Caki2 (cell line): ENCODE results near the gene PTPRD. TPM values are rescaled to one million over a fixed set of nuclear protein-coding genes. Genes with fewer than 3 reads are reported as not detected.
"Not testable (repeated sequence)": the region's sequence is repeated elsewhere in the genome, so short reads cannot be mapped to it uniquely, and the experiment has no call there.

Experiments used
- DNase-seq: peaks from one replicate; pipeline ENCODE4 v3.0.0-alpha.2; 2015; ENCODE audit warnings: low read depth
- in situ Hi-C: cut with HindIII; loops from 2 replicates; pipeline ENCODE4 v1.10.0; 2016; ENCODE audit warnings: low sequenced_read_pairs, low pct_unique_long_range_greater_than_20kb, mixed read lengths
- total RNA-seq: library from RNA; depleted of rRNA; stranded (reverse); fragments of >200 nt; shearing (Covaris generic); gene quantifications from 2 replicates; pipeline ENCODE4 v1.2.3, GENCODE V29; 2014; ENCODE audit warnings: low replicate concordance

The PTPRD gene
- total RNA-seq, 1 experiment from 2014 or later, result 1.1 TPM

DNA sequence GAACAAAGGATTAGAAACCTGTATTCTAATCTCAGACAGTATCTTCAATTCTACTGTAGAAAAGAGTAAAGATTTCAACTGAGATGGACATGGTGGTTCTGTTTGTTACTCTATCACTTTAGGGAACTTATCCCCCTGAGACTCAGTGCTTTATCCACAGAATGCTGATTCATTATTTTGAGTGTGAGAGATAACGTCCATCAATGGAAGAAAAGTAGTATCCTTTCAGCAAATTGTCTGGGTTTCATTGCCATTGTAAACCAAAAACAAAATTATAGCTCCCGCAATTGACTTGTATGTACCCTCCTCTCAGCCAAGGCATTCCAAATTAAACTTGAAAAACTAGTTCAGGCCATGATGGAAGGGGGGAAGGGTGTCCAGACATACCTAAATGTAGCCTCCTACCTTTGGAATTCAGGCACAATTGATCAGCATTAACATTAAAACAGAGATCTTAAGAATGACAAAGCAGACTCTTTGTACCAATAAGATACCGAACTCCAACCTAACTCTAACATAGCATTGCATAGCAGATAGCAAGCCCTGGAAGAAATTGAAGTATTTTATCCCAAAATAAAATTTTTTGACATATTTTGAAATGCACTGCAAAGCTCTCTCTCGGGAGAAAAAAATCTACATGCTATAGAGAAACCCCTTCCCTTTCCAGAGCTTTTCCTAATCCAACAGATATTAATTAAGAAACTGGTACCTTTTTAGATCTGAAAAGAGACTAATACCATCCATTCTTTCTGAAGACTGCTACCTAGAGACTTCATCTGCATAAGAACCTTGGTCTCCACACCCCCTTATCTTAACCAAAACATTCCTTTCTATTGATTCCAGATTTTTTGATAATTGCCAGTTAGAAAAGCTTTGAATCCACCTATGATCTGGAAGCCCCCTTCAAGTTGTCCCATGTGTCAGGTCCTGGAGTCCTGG is 1055.7 kb downstream of the PTPRD start:
- no peak for DNase-seq
- in situ Hi-C loops, result no loop called here

DNA sequence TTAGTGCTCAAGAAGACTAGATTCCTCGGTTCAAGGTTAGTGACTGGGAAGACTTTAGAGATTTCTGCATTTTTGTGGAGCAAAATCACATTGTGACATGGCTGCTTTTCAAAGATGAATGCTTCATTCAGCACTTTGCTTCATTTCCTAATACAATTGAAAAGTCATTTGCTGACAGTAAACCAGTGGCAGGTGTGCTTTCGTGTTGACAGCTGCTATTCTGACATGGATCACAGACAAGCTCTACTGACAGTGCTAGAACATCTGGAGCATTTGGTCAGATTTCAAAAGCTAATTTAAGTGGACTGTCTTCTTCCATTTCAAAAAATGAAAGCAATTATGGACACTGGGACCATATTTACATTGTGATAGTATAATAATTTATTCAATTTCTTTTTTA is 1060.1 kb downstream of the PTPRD start:
- in situ Hi-C loops, result no loop called here
- DNase-seq, result no peak

DNA sequence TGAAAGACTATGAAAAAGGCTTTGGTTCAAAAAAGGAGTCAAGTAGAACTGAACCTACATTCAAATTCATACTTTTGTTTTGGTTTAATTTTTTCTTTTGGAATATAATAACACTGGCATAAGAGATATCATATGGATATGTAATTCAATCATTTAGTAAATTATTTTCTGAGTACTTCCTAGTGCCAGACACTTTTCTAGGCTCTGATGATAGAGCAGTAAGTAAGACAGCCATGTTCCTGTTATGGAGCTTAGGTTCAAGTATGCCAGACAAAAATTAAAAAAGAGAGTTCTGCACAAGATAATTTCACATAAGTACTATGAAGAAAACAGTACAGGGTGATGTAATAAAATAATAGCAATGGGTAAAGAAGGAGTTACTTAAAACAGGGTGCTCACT is 1074.0 kb downstream of the PTPRD start:
- in situ Hi-C loops, result no loop called here
- DNase-seq, result no peak

DNA sequence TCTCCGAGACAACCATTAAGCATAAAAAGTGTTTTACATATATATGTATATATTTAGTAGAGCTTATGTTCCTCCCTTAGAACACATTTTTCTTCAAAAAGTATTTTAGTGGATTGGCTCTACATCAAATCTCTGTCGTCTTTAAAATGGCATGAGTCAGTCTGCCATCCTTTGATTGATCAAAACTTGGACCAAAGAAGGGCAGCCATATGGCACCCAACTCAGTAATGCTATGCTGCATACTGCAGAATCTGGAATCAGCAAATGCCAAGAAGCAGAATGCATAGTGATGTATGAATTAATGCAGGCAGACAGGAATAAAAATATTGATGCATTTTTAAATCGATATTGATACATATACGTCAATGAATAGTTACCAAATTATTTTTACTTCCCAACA is 1074.4 kb downstream of the PTPRD start:
- in situ Hi-C loops, result no loop called here
- DNase-seq, result no peak

DNA sequence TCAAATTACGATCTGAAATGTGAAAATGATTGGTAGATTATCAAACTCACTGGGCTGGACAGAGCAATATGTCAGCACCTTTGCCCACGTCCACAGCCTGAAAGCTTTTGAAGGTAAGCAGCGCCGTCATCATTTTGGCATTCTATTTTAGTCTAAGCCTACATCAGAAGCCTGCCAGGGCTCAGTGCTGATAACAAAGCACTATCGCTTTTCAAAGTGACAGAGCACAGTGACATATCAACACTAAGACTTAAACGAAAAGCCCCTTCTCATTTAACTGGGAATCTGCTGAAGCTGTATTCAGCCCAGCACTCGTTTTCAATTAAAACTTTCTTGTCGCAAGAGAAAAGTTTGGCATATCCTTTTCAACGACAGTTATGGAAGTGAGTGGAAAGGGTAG is 1076.3 kb downstream of the PTPRD start:
- in situ Hi-C loops, result no loop called here
- no peak for DNase-seq

DNA sequence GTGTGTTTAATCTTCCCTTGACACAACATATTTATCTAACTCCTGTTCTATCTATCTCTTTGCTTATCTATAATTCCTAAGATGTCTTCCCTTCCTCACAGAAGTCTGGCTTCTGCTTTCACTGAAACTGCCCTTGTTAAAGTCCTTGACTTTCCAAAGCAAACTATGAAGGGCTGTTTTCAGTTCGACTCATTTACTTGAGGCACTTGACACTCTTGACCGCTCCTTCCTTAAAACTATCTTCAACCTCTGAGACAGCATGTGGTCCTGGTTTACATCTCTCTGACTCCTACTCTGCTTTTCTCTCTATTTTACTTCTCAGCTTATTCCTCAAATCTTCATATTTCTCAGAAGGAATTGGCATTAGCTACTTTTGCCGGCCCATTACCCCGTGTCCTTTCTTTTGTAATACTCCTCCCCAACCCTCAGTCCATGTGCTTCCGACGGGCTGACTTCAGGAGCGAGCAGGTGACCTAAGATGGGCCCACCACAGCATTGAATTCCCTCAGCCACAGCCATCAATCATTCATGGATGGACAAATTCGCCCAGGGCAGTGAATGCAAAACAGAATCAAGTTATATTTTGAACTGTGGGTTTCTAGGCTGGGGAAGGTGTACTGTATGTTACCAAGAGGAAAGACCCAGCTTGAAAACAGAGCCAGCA is 1089.2 kb downstream of the PTPRD start:
- in situ Hi-C loops, result no loop called here
- DNase-seq, result no peak

DNA sequence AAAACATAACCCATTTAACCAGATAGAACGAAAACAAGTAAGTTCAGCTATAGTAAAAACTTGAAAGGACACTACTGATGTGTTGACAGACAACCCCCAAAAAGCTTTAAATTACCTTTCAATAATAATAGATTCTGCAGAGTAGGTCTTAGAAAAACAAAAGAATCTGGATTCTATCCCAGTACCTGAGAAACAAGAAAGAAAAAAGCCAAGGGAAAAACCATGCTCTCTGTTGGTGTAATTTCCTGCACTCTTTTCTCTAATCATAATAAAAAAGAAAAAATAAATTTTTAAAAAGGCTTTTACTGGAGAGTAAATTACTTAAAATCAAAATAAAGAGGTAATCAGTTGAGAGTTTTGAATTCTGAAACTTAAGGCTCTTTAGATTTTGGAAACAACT is 1090.4 kb downstream of the PTPRD start:
- in situ Hi-C loops, result no loop called here
- no peak for DNase-seq

DNA sequence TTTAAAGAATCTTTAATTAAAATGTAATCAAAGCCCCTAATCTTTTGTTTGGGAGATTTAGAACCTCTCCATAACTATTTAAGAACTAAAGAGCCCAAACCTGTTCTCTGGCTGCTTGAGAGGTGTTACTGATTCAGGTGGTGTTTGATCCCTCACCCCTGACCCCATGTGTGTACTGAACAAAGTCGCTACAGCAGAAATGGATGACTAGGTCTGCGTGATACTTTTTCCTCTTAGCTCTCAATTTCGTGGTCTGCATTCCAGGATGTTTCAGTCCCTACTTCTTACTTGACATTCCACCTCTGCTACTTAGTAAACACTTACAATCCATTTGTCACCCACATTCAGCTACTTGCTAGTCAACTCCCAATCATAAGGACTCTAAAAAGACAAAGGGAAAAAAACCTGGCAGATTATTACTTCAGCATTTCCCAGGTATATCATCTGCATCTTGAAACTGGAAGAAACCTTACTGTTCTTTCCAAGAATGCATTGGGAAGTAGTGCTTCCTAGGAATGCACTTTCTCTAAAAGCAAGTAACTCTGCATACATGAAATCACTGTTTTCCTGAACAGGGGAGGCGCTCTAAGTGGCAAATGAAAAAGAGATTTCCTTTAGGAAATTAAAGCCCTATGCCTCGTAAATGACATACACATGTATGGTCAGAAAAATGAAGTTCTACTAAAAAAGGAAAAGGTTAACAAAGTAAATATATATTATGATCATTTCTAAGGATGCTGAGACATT is 1091.6 kb downstream of the PTPRD start:
- in situ Hi-C loops, result no loop called here
- no peak for DNase-seq

DNA sequence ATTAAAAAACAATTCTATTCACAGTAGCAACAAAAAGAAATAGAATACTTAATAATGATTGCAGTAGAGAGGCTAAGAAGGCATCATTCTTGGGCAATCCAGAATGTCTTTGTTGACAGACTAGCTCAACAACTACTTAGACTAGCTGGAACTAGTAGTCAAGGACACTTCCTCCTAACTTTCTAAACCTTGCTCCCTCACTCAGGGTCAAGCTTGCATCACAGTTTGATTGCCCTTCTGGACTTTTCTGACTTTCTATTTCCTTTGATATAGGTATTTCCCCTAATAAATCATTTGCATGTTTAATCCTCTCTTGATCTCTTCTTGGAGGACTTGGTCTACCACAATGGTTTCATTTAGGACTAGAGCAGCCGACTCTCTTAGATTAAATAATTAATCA is 1107.9 kb downstream of the PTPRD start:
- in situ Hi-C loops, result no loop called here

DNA sequence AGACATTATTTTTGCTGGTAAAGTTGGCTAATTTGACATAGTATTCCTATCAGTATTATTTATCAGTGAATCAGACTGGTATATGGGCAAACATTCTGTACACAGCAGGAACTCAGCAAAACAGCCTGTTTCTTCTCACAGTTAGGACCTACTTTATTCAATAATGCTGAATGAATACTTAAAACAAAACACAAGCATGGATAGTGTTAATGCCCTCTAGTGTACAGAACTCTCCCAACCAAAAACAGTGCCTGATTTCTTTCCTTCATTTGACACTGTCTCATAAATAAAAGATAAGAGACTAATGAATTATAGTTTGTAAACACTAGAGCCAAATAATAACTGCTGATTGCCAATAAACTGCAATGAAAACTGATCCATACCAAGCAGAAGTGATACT is 1113.3 kb downstream of the PTPRD start:
- no peak for DNase-seq
- in situ Hi-C loops, result no loop called here

More for the DNA sequence above, 1107.9 kb downstream of the PTPRD start:
- no peak for DNase-seq

DNA sequence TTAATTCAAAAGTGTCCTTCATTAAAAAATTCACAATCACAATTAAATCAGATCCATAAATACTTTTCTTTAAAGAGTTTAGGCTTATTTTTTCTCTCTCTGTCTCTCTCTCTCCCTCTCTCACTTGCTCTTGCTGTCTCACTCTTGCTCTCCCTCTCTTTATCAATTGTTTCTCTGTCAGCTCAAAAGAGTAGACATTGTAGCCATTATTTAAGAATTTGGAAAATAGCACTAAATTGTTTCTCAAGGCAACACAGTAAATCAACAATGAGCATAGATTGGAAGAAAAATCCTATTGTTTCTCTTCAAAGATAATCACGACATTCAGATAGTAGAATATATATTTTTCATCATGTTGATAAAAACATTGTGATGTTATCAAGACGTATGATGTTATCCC is 1114.0 kb downstream of the PTPRD start:
- in situ Hi-C loops, result no loop called here
- no peak for DNase-seq

DNA sequence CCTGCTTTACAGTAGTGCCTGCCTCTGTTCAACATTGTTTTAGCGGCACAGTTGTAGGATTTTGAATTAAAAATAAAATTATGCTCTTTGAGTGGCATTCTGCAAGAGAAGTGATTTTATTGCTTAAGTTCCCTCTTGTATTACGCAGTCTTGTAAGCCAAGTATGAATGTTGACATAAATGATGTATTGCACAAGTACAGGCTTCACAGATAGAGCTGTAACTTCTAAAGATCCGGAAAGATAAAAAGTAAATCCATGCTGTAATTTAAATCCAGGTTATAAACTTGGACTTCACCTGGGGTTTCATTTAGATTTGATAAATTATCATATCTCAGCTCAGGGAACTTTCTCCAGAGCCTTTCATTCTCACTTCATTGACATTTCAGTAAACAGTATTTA is 1114.7 kb downstream of the PTPRD start:
- DNase-seq, result no peak
- in situ Hi-C loops, result no loop called here

DNA sequence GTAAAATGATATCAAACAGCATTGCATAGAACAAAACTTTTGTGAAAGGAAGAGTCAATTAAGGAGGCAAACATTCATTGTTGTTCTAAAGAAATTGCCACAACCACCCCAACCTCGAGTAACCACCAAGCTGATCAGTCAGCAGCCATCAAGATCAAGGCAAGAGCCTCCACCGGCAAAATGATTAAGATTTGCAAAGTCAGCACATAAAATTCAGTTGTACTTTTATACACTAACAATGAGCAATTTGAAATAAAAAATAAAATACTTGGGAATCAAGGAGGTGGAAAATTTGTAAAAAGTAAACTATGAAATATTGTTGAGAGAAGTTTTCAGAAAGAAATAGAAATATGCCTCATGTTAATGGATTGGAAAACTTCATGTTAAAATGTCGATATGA is 1118.5 kb downstream of the PTPRD start:
- in situ Hi-C loops, result no loop called here
- no peak for DNase-seq

DNA sequence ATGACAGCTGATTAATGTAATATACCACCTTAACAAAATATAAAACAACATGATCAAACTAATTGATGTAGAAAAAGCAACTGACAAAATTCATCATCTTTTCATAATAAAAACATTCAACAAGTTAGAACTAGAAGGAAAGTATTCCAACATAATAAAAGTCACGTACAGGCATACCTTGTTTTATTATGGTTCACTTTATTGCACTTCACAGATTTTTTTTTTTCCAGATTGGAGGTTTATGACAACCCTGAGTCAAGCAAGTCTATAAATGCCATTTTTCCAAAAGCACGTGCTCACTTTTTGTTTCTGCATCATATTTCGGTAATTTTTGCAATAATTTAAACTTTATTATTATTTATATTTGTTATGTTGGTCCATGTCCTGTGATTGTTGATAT is 1120.3 kb downstream of the PTPRD start:
- in situ Hi-C loops, result no loop called here
- no peak for DNase-seq

DNA sequence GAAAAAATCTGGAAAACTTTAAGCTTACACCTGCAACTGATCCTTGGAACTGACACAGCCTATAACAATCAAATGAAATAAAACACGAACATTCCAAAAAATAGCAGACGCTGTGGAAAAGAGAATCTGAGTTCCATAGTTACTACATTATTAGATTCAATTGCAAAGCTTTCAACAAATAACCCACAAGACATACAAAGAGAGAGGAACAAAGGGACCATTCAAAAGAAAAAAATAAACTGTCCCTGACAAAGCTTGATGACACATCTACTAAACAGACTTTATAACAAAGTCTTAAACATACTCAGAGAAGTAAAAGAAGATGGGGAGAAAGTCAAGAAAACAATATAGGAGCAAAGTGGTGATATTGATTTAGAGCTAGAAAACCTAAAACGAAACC is 1123.6 kb downstream of the PTPRD start:
- in situ Hi-C loops, result no loop called here
- DNase-seq, result no peak

DNA sequence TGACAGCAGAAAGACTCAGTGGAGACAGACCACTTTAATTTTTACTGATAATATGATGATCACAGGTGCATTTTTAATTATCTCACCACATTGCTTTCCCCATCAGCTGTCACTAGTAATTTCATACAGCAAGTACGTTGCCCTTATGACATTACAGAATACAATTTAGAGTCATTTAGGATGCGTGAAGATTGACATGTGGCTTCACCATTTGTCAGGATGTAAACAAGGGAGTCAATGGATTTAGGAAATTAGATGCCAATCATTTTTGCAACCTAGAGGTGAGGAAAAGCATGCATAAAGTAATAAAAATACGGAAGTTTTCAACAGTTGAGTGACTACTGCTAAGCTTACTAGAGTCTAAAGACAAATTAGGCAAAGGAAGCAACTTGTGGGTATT is 1129.6 kb downstream of the PTPRD start:
- in situ Hi-C loops, result no loop called here
- DNase-seq, result no peak

DNA sequence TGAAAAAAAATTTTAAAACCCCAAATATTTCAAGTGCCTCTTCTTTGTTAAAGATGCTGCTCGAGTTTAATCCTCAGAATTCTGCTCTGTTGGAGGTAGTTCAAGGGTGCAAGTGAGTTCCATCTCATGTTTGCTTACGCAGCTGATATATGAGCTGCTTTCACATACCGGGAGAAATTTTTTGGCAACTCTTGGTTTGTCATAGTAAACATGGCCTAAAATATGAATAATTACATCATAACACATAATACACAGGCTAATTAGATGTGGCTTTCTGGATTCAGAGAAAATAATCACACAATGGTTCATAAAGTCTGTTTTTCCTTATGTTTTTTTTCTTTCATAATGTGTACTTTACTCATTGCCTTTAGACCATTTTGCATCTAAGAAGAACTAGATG is 1134.1 kb downstream of the PTPRD start:
- in situ Hi-C loops, result no loop called here
- DNase-seq, result no peak

DNA sequence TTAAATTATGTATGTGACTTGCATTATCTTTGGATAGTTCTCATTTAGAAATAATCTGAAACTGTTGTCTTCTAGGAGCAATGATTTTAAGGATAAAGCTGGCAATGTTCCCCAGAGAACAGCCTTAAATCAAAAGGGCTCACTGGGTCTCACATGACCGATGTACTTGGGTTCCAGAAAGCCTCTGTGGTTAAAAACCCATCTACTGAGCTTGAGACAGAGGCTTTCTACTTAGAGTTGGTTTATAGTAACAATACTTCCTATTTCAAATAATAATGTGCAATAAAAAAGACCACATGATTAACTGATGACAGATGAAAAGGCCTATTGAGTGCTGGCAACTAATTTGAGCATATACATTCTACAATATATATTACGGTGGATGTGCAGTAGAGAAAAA is 1143.5 kb downstream of the PTPRD start:
- in situ Hi-C loops, result no loop called here
- no peak for DNase-seq

DNA sequence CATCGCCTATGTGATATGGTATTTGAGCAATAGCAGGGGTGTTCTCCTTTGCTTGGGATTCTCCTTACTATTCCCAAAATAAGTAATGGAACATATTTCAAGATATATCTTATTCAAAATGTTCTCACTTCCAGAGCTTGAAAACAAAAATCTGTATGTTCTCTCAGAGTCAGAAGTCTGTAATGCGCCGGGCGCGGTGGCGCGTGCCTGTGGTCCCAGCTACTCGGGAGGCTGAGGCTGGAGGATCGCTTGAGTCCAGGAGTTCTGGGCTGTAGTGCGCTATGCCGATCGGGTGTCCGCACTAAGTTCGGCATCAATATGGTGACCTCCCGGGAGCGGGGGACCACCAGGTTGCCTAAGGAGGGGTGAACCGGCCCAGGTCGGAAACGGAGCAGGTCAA is 1170.9 kb downstream of the PTPRD start:
- in situ Hi-C loops, DNase-seq: not testable (repeated sequence)
